Measurements from ENCODE around the gene STPG2. TPM values are rescaled to one million over a fixed set of nuclear protein-coding genes. Genes with fewer than 3 reads are reported as not detected.

STPG2 gene
- total RNA-seq, 4 donors from 2014 or later: 1.5 to 2.8 (median 2.1) TPM

DNA sequence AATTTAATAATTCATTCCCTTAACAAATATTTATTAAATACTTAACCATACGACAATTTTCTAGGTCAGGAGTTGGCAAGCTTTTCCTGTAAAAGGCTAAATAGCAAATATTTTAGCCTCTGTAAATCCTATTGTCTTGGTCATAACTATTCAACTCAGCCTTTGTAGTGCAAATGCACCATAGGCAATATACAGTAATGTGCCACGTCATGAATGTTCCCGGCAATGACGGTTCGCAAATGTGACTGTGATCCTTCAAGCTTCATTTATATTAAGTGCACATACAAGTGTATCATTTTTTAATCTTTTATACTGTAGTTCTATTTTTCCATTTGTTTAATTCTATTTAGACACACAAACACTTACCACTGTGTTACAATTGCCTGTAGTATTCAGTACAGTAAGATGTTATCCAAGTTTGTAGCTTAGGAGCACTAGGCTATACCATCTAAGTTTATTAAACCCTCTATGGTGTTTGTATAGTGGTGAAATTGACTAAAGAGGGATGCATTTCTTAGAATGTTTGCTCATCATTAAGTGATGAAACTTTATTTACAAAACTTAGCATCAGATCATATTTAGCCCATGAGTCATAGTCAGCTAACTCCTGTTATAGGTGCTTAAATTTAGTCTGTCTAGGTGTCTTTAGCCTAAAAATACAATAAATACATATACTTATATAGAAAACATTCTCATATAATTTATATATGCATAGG lies 553.6 kb downstream of the STPG2 start:
- Histone ChIP-seq H3K4me1 (no peaks in the 10 kb centered on the region), H3K4me3 (replicated peaks in 1 of 3) (no peak overlapping the region), H3K27me3 (no peaks in the 10 kb centered on the region), H3K9me3 (no peaks in the 10 kb centered on the region), H3K27ac (no peak overlapping the region), H3K36me3 (no peaks in the 10 kb centered on the region)
- 96 to 97% methylated on average over 5 of the region's 5 CpGs for WGBS, 2 donors
- no peak for DNase-seq
- TF ChIP-seq, protein P1, sequence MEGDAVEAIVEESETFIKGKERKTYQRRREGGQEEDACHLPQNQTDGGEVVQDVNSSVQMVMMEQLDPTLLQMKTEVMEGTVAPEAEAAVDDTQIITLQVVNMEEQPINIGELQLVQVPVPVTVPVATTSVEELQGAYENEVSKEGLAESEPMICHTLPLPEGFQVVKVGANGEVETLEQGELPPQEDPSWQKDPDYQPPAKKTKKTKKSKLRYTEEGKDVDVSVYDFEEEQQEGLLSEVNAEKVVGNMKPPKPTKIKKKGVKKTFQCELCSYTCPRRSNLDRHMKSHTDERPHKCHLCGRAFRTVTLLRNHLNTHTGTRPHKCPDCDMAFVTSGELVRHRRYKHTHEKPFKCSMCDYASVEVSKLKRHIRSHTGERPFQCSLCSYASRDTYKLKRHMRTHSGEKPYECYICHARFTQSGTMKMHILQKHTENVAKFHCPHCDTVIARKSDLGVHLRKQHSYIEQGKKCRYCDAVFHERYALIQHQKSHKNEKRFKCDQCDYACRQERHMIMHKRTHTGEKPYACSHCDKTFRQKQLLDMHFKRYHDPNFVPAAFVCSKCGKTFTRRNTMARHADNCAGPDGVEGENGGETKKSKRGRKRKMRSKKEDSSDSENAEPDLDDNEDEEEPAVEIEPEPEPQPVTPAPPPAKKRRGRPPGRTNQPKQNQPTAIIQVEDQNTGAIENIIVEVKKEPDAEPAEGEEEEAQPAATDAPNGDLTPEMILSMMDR (IDR thresholded peaks at IDR 0.05): no peak
- no peak for TF ChIP-seq POLR2A (IDR thresholded peaks at IDR 0.05)
- intact Hi-C loops (cut with DNase I): no loop called here

DNA sequence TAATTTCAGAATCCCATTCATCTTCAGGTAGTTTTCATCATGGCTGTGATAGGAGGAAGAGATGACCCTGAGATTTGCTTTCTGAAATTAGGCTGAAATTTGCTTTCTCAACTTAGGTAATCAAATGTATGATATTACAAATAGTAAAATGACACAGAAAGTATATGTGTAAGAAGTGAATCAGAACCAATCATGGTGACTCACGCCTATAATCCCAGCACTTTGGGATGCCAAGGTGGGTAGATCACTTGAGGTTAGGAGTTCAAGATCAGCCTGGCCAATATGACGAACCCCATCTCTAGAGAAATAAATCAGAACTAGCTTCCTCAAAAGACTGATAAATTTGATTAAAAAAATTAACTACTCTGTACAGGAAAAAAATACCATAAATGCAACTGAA lies 555.4 kb downstream of the STPG2 start:
- DNase-seq: no peak
- WGBS, 2 donors: 89 to 95% methylated on average over 2 of the region's 2 CpGs
- TF ChIP-seq POLR2A (IDR thresholded peaks at IDR 0.05): no peak
- TF ChIP-seq, protein P1 (IDR thresholded peaks at IDR 0.05): no peak
- Histone ChIP-seq H3K4me1 (no peaks in the 10 kb centered on the region), H3K27me3 (no peaks in the 10 kb centered on the region), H3K9me3 (no peaks in the 10 kb centered on the region), H3K36me3 (no peaks in the 10 kb centered on the region), H3K4me3 (replicated peaks in 1 of 3) (no peak overlapping the region), H3K27ac (no peak overlapping the region)
- intact Hi-C loops (cut with DNase I): no loop called here

DNA sequence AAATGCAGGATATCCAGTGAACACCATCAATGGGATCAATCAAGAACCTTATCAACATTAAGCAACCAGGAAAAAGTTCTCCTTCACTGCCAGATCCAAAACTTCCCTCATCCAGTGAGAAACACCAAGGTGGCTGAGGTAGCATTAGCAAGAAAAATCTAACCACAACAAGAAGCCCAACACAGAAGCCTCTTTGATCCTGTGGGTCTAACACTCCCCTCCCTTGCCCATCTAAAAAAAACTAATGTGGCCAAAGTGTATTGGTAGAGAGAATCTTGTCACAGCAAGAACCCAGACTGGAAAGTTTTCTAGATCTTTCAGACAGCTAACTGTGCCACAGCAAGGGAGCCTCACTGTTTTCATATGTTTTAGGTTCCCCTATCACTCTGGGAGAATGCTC lies 558.0 kb downstream of the STPG2 start:
- intact Hi-C loops (cut with DNase I): no loop called here
- H3K27ac ChIP-seq: no peak overlapping the region
- H3K27me3 ChIP-seq: no peaks in the 10 kb centered on the region
- H3K9me3 ChIP-seq: no peaks in the 10 kb centered on the region
- no peaks in the 10 kb centered on the region for H3K36me3 ChIP-seq
- H3K4me1 ChIP-seq: no peaks in the 10 kb centered on the region
- TF ChIP-seq, protein P1 (IDR thresholded peaks at IDR 0.05): no peak
- TF ChIP-seq POLR2A (IDR thresholded peaks at IDR 0.05): no peak
- no peak for DNase-seq
- no peak overlapping the region for H3K4me3 ChIP-seq (replicated peaks in 1 of 3)

- H3K36me3 ChIP-seq: no peaks in the 10 kb centered on the region
- intact Hi-C loops (cut with DNase I): no loop called here
- WGBS, 2 donors: 66 to 78% methylated on average over 1 of the region's 1 CpG
Observed at GRCh38 chr4:97582890-97583289, 560.4 kb downstream of the STPG2 start.

GRCh38 chr4:97577004-97577403 lies 566.3 kb downstream of the STPG2 start:
- TF ChIP-seq POLR2A (IDR thresholded peaks at IDR 0.05): no peak
- TF ChIP-seq, protein P1 (IDR thresholded peaks at IDR 0.05): no peak
- WGBS, 2 donors: 77 to 83% methylated on average over 2 of the region's 2 CpGs
- Histone ChIP-seq H3K36me3 (no peaks in the 10 kb centered on the region), H3K4me3 (replicated peaks in 1 of 3) (no peak overlapping the region), H3K9me3 (no peaks in the 10 kb centered on the region), H3K27me3 (no peaks in the 10 kb centered on the region), H3K27ac (no peak overlapping the region), H3K4me1 (no peaks in the 10 kb centered on the region)
- intact Hi-C loops (cut with DNase I): no loop called here
- DNase-seq: no peak

More at GRCh38 chr4:97582890-97583289, 560.4 kb downstream of the STPG2 start:
- no peaks in the 10 kb centered on the region for H3K4me1 ChIP-seq
- no peak overlapping the region for H3K4me3 ChIP-seq (replicated peaks in 1 of 3)
- DNase-seq: no peak
- H3K9me3 ChIP-seq: no peaks in the 10 kb centered on the region
- TF ChIP-seq, protein P1 (IDR thresholded peaks at IDR 0.05): no peak
- no peak for TF ChIP-seq POLR2A (IDR thresholded peaks at IDR 0.05)
- H3K27ac ChIP-seq: no peak overlapping the region
- no peaks in the 10 kb centered on the region for H3K27me3 ChIP-seq
